HepG2 (cell line): ENCODE results near the gene B3GNT8. TPM values are rescaled to one million over a fixed set of nuclear protein-coding genes. Genes with fewer than 3 reads are reported as not detected.
A peak's percentile ranks its signal among the peaks of the same experiment; 100 is the strongest.

Experiments used
- AHR ChIP-seq: IDR thresholded peaks from 2 replicates; pipeline ENCODE4 v1.6.1; 2018; ENCODE audit warnings: missing genetic modification reagents, missing compliant biosample characterization
- ATAD3A ChIP-seq: sonication (generic); formaldehyde crosslinking; IDR thresholded peaks from 2 replicates; pipeline ENCODE4 v1.4.0; 2020; ENCODE audit warnings: missing genetic modification reagents
- BRCA1 ChIP-seq: sonication (generic); formaldehyde crosslinking; IDR thresholded peaks from 2 replicates; pipeline ENCODE4 v1.4.0; 2020; ENCODE audit warnings: missing genetic modification reagents
- CBX5 ChIP-seq: sonication (generic); formaldehyde crosslinking; IDR thresholded peaks from 2 replicates; pipeline ENCODE4 v1.4.0; 2020; ENCODE audit warnings: missing genetic modification reagents, borderline replicate concordance
- CHD2 ChIP-seq: IDR thresholded peaks from 2 replicates; pipeline ENCODE4 v1.6.1; 2011; ENCODE audit warnings: low read depth, low read length, improper control_type of control experiment
- FOXA1 ChIP-seq, 2 experiments: fragments of 450-650 bp in 1 of 2; sonication (generic) in 1 of 2; formaldehyde crosslinking in 1 of 2; IDR thresholded peaks; 2 replicates each; pipeline versions ENCODE4 v1.4.0 to v1.6.1; 2016 to 2020; ENCODE audit warnings: missing genetic modification reagents in 1 of 2
- GATA4 ChIP-seq: sonication (generic); IDR thresholded peaks from 2 replicates; pipeline ENCODE4 v1.6.1; 2016; ENCODE audit warnings: antibody characterized with exemption, low read depth, borderline replicate concordance
- HMGXB4 ChIP-seq, 2 experiments: sonication (generic) in 1 of 2; formaldehyde crosslinking in 1 of 2; IDR thresholded peaks; 2 replicates each; pipeline versions ENCODE4 v1.4.0 to v1.6.1; 2018 to 2020; ENCODE audit warnings: missing genetic modification reagents in 2 of 2, borderline replicate concordance in 1 of 2, low read depth in 1 of 2, mild to moderate bottlenecking in 1 of 2, missing biosample characterization in 1 of 2
- HNF1A ChIP-seq, 2 experiments: sonication (generic) in 1 of 2; formaldehyde crosslinking in 1 of 2; IDR thresholded peaks; 2 replicates each; pipeline versions ENCODE4 v1.4.0 to v1.6.1; 2016 to 2020; ENCODE audit warnings: borderline replicate concordance in 1 of 2, low read depth in 1 of 2, mild to moderate bottlenecking in 1 of 2, missing genetic modification reagents in 1 of 2
- HOXA3 ChIP-seq: sonication (generic); formaldehyde crosslinking; IDR thresholded peaks from 2 replicates; pipeline ENCODE4 v1.5.0; 2020; ENCODE audit warnings: missing genetic modification reagents
- JUNB ChIP-seq: sonication (generic); formaldehyde crosslinking; IDR thresholded peaks from 2 replicates; pipeline ENCODE4 v1.8.0; 2022; ENCODE audit warnings: missing genetic modification reagents, mild to moderate bottlenecking, borderline replicate concordance
- RXRA ChIP-seq: sonication (generic); formaldehyde crosslinking; IDR thresholded peaks from 2 replicates; pipeline ENCODE4 v1.5.1; 2020; ENCODE audit warnings: missing genetic modification reagents
- SP4 ChIP-seq: sonication (generic); formaldehyde crosslinking; IDR thresholded peaks from 2 replicates; pipeline ENCODE4 v1.8.1; 2023; ENCODE audit warnings: mild to moderate bottlenecking, missing genetic modification reagents
- SSRP1 ChIP-seq: IDR thresholded peaks from 2 replicates; pipeline ENCODE4 v1.6.1; 2016; ENCODE audit warnings: control low read depth
- TBX2 ChIP-seq: sonication (generic); formaldehyde crosslinking; IDR thresholded peaks from 2 replicates; pipeline ENCODE4 v1.5.0; 2020; ENCODE audit warnings: missing genetic modification reagents, mild to moderate bottlenecking, borderline replicate concordance
- U2AF1 ChIP-seq: fragments of 200-400 bp; formaldehyde crosslinking; optimal IDR thresholded peaks from 2 replicates; pipeline ENCODE3; 2017; ENCODE audit warnings: mild to moderate bottlenecking, low read depth, low read length
- ZBTB7B ChIP-seq: sonication (generic); formaldehyde crosslinking; IDR thresholded peaks from 2 replicates; pipeline ENCODE4 v1.4.0; 2020; ENCODE audit warnings: missing genetic modification reagents
- ZNF205 ChIP-seq: IDR thresholded peaks from 2 replicates; pipeline ENCODE4 v1.6.1; 2018; ENCODE audit warnings: missing biosample characterization, missing genetic modification reagents
- ZNF253 ChIP-seq: sonication (generic); formaldehyde crosslinking; IDR thresholded peaks from 2 replicates; pipeline ENCODE4 v1.8.0; 2022; ENCODE audit warnings: mild to moderate bottlenecking, missing genetic modification reagents, borderline replicate concordance
- ZNF260 ChIP-seq: sonication (generic); formaldehyde crosslinking; IDR thresholded peaks from 2 replicates; pipeline ENCODE4 v1.4.0; 2020; ENCODE audit warnings: missing genetic modification reagents, low read depth, mild to moderate bottlenecking, borderline replicate concordance
- ZNF619 ChIP-seq: sonication (generic); formaldehyde crosslinking; IDR thresholded peaks from 2 replicates; pipeline ENCODE4 v1.4.0; 2020; ENCODE audit warnings: mild to moderate bottlenecking, missing genetic modification reagents
- ZNF670 ChIP-seq: sonication (generic); formaldehyde crosslinking; IDR thresholded peaks from 2 replicates; pipeline ENCODE4 v1.8.0; 2022; ENCODE audit warnings: mild to moderate bottlenecking, missing genetic modification reagents, borderline replicate concordance
- ZNF672 ChIP-seq: sonication (generic); formaldehyde crosslinking; IDR thresholded peaks from 2 replicates; pipeline ENCODE4 v1.8.1; 2022; ENCODE audit warnings: missing genetic modification reagents
- ZNF788 ChIP-seq: sonication (generic); formaldehyde crosslinking; IDR thresholded peaks from 2 replicates; pipeline ENCODE4 v1.5.0; 2020; ENCODE audit warnings: mild to moderate bottlenecking, missing genetic modification reagents, borderline replicate concordance
- ZSCAN22 ChIP-seq: sonication (generic); formaldehyde crosslinking; IDR thresholded peaks from 2 replicates; pipeline ENCODE4 v1.4.0; 2020; ENCODE audit warnings: mild to moderate bottlenecking, missing genetic modification reagents
- polyA plus RNA-seq, 8 experiments: library from polyadenylated mRNA; depleted of rRNA in 3 of 8; stranded (reverse) in 7 of 8; unstranded in 1 of 8; fragments of >200 nt; fragmentation: Illumina TruSeq in 4 of 8; extraction: Trizol in 4 of 8; gene quantifications; 2 replicates each; pipeline versions ENCODE4 v1.2.1 to v1.2.3, GENCODE V29; 2011 to 2016; ENCODE audit warnings: low read depth in 4 of 8, missing spikeins in 1 of 8, mixed read lengths in 1 of 8; ENCODE audit not compliant: insufficient read depth in 1 of 8
- total RNA-seq, 5 experiments: library from RNA; depleted of rRNA; stranded (reverse); fragments of >200 nt; fragmentation: Illumina TruSeq; extraction: Trizol; gene quantifications; 2 replicates each; pipeline ENCODE4 v1.2.3, GENCODE V29; 2016; ENCODE audit warnings: low read depth in 1 of 5

B3GNT8 gene
- total and polyA plus RNA-seq, 2 of the 13 experiments (the other 11 are each of a cell fraction or from before 2014, with no cell fraction given): 0.26 to 1.9 TPM

GRCh38 chr19:41439441-41440222, 12.5 kb upstream of the B3GNT8 start, which contains the start of gene DMAC2 (continued):
- peak; percentile 30; the same call in 1 of the 2 replicates for TF ChIP-seq ZNF788 (CRISPR knock-in tag)
- no peak for TF ChIP-seq SSRP1 (CRISPR knock-in tag)
- TF ChIP-seq HNF1A (IDR thresholded peaks at IDR 0.05; ENCODE audit: low read depth): no peak
- TF ChIP-seq HNF1A (CRISPR knock-in tag; IDR thresholded peaks at IDR 0.05; ENCODE audit: borderline replicate concordance): peak; percentile 63; the same call in 1 of the 2 replicates
- no peak for TF ChIP-seq ZNF672 (CRISPR knock-in tag)
- TF ChIP-seq FOXA1 (IDR thresholded peaks at IDR 0.05): no peak
- no peak for TF ChIP-seq FOXA1 (CRISPR knock-in tag; IDR thresholded peaks at IDR 0.05)
- no peak for TF ChIP-seq GATA4
- TF ChIP-seq RXRA (CRISPR knock-in tag): 0 out of 2 replicates have a peak, but pooled peaks have one; percentile 30
- TF ChIP-seq AHR (CRISPR knock-in tag): peak; percentile 78
- peak; percentile 65; the same call in 1 of the 2 replicates for TF ChIP-seq ZNF619 (CRISPR knock-in tag)
- TF ChIP-seq JUNB: no peak
- no peak for TF ChIP-seq ZNF205 (CRISPR knock-in tag)
- no peak for TF ChIP-seq ZSCAN22 (CRISPR knock-in tag)
- TF ChIP-seq U2AF1: peak; percentile 61
- TF ChIP-seq ATAD3A (CRISPR knock-in tag): no peak
- no peak for TF ChIP-seq CHD2
- TF ChIP-seq SP4 (CRISPR knock-in tag): peak; percentile 85
- peak; percentile 95 for TF ChIP-seq ZBTB7B (CRISPR knock-in tag)
- no peak for TF ChIP-seq ZNF670 (CRISPR knock-in tag)
- peak; percentile 85 for TF ChIP-seq HOXA3
- TF ChIP-seq TBX2 (CRISPR knock-in tag): peak; percentile 66
- no peak; the same call in 1 of the 2 replicates for TF ChIP-seq CBX5
- no peak for TF ChIP-seq ZNF260 (CRISPR knock-in tag)
- TF ChIP-seq ZNF253 (CRISPR knock-in tag): no peak
- TF ChIP-seq HMGXB4 (CRISPR knock-in tag; IDR thresholded peaks at IDR 0.05; ENCODE audit: borderline replicate concordance in 1 of 2, low read depth in 1 of 2): peak; percentile 63 to 82; a peak in 3 of 4 replicates
- no peak for TF ChIP-seq BRCA1 (CRISPR knock-in tag)
